Activated T-helper 17 cell treated with anti-CD3 and anti-CD28 coated beads, Interleukin-2, amount 50 U/mL, for 72 hours (primary cell): ENCODE measurements around the gene AMER2. TPM values are rescaled to one million over a fixed set of nuclear protein-coding genes. Genes with fewer than 3 reads are reported as not detected.
A peak's percentile ranks its signal among the peaks of the same experiment; 100 is the strongest.

Experiments used
- ATAC-seq: fragments of 150-1000 bp; cut with Tn5 transposase; replicated peaks from 2 replicates; pipeline ENCODE4 v1.10.0; 2021; ENCODE audit warnings: mild to moderate bottlenecking, moderate library complexity
- H3K27ac Mint-ChIP-seq: one replicate; pipeline ENCODE4 v1.8.0; 2022; ENCODE audit warnings: mixed read lengths
- H3K27me3 Mint-ChIP-seq: one replicate; pipeline ENCODE4 v1.8.0; 2022; ENCODE audit warnings: mixed read lengths
- H3K36me3 Mint-ChIP-seq: one replicate; pipeline ENCODE4 v1.8.0; 2022; ENCODE audit warnings: low read depth, mild to moderate bottlenecking, mixed read lengths
- H3K4me1 Mint-ChIP-seq: one replicate; pipeline ENCODE4 v1.8.0; 2022; ENCODE audit warnings: mixed read lengths
- H3K4me3 Mint-ChIP-seq: one replicate; pipeline ENCODE4 v1.8.0; 2022; ENCODE audit warnings: mild to moderate bottlenecking, mixed read lengths
- H3K9me3 Mint-ChIP-seq: one replicate; pipeline ENCODE4 v1.8.0; 2022; ENCODE audit warnings: mixed read lengths
- total RNA-seq, 2 donors: library from RNA; stranded (reverse); gene quantifications; one replicate each; pipeline ENCODE4 v1.2.3, GENCODE V29; 2022

Gene AMER2
- total RNA-seq, 2 donors from 2014 or later: not detected

DNA sequence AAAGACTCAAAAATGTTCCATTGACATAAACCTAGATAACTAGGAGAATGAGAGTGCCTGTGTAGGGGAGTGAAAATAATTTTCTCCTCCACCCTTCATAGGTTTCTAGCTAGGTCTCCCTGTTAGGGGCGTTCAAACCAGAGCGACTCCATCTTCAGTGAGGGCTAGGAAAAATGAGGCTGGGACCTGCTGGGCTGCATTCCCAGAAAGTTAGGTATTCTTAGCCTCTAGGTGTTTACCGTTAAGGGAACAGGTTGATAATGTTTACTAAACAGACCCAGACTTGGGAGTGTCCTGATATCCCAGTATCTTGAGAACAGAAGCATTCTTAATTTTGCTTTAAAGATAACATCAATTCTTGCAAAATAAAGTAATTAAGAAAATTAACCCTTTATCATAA, 56.0 kb downstream of the AMER2 start:
- H3K4me3 Mint-ChIP-seq: no peak overlapping the region
- H3K27ac Mint-ChIP-seq: no peak overlapping the region
- no peaks in the 10 kb centered on the region for H3K9me3 Mint-ChIP-seq
- H3K36me3 Mint-ChIP-seq: no peaks in the 10 kb centered on the region
- peaks cover 32% of the 10 kb centered on the region for H3K27me3 Mint-ChIP-seq
- no peaks in the 10 kb centered on the region for H3K4me1 Mint-ChIP-seq
- no peak for ATAC-seq

DNA sequence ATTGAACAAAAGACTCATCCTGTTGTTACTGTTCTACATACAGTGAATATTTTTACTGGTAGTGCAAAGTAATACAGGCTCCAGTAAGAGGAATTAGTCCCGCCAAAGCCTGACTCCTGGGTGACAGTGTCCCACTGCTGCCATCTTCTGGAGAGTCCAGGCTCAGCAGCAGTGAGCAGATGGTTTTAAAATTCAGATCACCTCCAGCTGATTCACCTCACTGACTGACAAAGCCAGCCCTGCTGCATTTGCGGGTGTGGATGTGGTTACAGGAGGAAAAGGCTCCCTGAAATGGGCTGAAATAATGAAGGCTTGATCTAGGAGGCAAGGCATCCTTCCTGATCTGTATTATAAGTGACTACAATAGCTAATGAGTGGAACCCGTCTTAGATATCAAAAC, 57.9 kb downstream of the AMER2 start:
- Mint-ChIP-seq H3K4me1 (no peaks in the 10 kb centered on the region), H3K27ac (no peak overlapping the region), H3K27me3 (peaks cover 22% of the 10 kb centered on the region), H3K36me3 (no peaks in the 10 kb centered on the region), H3K4me3 (no peak overlapping the region), H3K9me3 (no peaks in the 10 kb centered on the region)
- ATAC-seq: peak; percentile 78

DNA sequence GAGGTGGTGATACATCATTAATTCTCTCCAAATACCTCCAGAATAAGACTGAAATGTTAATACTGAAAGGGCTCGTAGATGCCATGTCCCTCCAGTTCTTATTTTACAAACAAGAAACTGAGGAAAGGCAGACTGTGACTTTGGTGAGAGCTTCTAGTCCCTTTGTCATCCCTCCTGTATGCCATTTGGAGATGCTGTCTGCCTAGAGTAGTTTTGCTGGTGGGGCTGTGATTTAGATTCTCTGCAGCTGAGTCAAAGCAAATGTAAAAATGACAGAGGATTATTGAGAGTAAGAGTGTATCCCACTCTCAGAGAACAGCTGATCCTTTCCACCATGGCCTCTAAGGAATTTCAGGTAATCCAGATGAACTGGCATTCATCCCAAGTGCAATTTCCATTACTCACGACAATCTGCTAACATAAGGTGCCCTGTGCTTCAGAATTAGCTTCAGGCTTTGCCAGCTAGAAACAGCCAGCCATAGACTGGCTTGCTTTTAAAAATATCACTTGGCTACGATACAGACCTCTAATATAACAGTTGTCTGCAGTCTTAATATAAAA, 59.3 kb downstream of the AMER2 start:
- Mint-ChIP-seq H3K4me1 (no peaks in the 10 kb centered on the region), H3K27ac (no peak overlapping the region), H3K36me3 (no peaks in the 10 kb centered on the region), H3K4me3 (no peak overlapping the region), H3K9me3 (no peaks in the 10 kb centered on the region), H3K27me3 (peaks cover 21% of the 10 kb centered on the region)
- ATAC-seq: no peak

Other genes with a start within 250 kb of the AMER2 start
- under 1 TPM; 0.28 to 0.32 TPM for gene PABPC3, start 76.2 kb downstream of the AMER2 start, total RNA-seq
- gene MTMR6, start 115.2 kb upstream of the AMER2 start, total RNA-seq: 10 to 100 TPM; 10.7 to 20.4 TPM
- gene NUP58, start 129.3 kb upstream of the AMER2 start, total RNA-seq: 100 to 1,000 TPM; 124 to 165 TPM
- gene ATP8A2, start 199.7 kb upstream of the AMER2 start, total RNA-seq: under 1 TPM; 0.13 to 0.21 TPM